Measurements from ENCODE around the gene CACHD1.
"Not testable (repeated sequence)": the region's sequence is repeated elsewhere in the genome, so short reads cannot be mapped to it uniquely, and the experiment has no call there.

CACHD1 gene

DNA sequence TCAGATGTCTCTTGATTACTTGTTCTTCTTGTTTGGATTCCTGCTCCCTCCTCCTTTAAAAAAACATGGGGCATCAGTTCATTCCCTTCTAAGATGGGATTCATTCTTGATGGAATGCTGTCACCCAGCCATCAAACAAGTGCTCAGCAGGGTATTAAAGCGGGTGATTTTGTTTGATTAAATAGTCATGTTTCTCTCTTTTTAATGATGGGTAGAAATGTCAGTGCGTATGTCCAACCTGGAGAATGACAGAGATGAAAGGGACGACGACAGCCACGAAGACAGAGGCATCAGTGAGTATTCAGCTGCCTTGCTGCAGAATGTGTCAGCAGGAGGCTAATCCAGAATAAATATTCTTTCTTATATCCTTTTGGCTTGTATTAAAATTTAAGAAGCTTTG lies 211.1 kb downstream of the CACHD1 start:
- DNase-seq (ENCODE audit: extremely low spot score, insufficient read length, low read depth) = no peak
- no peak for FAIRE-seq

DNA sequence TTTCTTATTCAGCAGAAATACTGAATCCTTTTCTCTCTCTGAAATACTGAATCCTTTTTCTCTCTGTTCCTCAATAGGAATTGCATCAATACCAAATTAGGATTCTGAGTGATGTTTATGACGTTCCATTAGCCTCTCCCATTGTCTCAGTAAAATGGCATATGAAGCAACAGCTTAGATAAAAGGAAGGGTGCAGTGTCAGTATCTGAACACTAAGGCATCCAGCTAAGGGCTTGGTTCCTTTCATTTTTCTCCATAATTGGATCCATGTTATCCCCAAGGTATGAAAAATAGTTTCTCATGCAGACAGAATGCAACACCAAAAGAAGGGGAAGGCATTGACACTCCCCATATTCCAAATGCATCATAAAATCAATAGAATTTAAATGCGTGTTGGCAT lies 213.5 kb downstream of the CACHD1 start:
- DNase-seq (ENCODE audit: extremely low spot score, insufficient read length, low read depth) (no peak), FAIRE-seq (no peak)

DNA sequence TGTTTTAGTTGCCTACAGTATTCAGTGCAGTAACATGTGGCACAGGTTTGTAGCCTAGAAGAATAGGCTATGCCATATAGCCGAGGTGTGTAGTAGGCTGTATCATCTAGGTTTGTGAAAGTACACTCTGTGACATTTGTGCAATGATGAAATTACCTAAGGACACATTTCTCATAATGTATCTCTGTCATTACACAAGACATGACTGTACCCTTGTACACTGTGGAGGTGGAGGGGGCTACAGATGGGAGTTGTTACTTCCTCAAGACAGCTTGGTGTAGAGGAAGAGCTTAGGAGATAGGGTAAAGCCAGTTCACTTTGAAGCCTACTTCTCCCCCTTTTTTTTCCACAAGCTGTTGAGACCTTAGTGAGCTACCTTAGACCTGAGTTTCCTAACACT lies 215.3 kb downstream of the CACHD1 start:
- FAIRE-seq (no peak), DNase-seq (ENCODE audit: extremely low spot score, insufficient read length, low read depth) (no peak)

DNA sequence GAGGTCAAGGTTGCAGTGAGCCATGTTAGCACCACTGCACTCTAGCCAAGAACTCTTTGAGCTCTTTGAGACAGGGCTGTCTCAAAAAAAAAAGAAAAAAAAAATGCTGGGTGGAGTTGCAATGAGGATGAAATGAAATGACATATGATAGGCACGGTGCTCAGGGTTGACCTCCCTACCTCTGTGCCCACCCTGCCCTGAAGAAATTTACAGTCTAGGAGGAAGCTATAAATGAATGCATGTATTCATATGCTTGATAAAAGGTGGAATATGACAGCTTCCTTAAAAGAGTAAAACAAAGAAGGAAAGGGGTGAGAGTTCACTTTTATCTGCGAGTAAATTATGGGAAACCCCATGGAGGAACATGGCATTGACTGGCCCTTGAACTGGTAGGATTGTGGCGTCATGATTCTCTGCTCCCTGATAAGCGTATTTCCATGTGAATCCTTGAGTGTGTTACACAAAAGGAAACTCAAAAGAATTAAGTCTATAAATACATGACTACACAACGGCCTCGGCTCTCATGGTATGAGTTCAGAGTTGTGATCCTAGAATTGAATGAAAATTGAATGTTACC lies 215.9 kb downstream of the CACHD1 start:
- FAIRE-seq (no peak), DNase-seq (ENCODE audit: extremely low spot score, insufficient read length, low read depth) (no peak)

DNA sequence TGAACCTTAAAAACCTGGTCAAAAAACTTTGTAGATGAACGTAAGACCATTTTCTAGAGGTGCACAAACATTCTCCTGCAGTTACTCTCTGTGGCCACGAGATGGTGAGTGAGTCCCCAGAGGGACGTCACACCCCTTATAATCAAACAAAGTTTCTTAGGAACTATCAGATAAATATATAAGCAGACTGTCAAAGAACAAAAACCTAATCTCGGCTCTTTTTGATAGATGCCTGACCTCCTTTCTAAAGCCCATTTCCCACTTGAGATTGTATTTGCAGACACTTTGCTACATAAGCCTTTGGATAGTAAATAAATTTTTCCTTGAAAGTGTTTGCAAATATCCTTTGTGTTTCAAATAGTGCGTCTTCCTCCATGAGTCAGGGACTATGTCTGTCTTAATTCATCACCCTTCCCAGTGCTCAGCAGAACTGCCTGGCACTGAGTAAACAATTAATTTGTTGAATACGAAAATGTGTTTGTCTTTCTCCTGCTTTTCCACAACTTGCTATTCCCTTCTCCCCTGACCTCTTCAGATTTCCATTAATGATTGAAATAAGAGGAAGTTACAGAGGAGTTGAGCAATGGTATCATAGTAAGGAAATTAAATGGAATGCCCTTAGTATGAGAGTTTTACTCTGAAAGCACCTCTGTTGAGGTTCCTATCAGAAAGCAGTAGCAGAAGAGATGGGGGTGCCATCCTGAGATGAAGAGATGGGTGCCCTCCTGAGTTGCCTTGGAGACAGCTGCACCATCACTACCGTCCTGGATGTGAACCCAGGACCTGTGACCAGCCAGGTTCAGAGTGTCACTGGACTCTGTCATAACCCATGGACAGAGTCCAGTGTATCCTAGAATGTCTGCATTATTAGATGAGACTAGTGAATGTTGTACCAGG lies 217.1 kb downstream of the CACHD1 start:
- FAIRE-seq (peak; percentile 78), DNase-seq (ENCODE audit: extremely low spot score, insufficient read length, low read depth) (peak; percentile 22)

DNA sequence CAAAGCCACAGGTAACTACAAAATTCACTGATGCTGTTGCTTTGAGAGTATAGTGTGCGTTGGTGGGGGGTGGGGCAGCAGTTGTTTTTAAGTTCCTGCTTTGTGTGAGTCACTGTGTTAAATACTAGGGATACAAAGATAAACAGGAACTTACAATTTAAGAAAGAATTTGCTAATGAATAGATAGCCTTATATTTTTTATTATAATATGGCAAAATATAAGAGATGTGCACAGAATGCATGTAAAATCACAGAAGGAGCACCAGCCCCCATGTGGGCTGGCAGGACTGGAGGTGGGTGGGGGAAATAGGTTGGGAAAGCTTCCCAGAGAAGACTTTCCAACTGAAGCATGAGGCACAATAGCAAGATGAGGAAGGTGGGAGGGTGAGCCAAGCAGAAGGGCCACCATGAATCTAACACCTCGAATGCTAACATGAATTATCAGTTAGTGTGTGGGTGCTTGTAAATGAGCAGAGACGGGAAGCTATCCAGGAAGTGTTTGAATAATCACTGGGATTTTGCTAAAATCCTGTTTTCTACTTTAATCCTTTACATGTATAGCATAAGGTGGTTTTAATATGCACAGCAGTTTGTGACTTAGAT lies 217.9 kb downstream of the CACHD1 start:
- no peak for DNase-seq (ENCODE audit: extremely low spot score, insufficient read length, low read depth)
- FAIRE-seq = no peak

DNA sequence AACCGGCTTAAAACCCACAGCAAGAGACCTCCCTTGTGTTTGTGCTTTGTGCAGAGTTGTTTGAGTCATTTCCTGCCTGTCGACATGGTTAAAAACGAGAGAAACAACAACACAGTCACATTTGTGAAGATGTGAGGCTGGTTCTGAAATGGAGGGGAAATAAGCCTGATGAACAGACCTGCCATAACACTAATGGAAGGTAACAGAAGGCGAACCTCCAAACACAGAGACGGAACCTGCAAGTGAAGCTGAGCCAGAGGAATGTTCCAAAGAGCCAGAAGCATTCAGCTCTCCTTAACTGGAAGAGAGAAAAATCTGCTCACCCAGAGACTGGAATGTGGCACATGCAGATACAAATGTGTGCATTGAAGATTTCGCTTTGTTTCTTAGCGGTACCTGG lies 221.7 kb downstream of the CACHD1 start:
- no peak for FAIRE-seq
- no peak for DNase-seq (ENCODE audit: extremely low spot score, insufficient read length, low read depth)

DNA sequence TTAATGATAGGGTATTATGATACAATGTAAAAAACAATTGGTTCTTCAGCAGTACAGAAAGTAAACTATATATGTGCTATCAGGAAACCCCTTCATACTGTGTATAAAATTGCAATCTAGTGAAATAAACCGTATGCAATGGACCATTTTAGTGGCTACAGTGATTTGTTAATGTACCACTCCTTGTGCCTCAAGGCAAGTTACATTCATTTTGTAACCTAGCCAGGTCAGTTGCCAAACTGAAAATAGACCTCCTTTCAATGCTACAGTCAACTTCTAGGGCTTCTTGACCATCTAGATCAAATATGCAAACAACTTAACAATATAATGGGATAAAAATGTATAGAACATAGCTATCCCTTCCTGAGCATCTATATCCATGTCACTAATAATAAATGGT lies 223.0 kb downstream of the CACHD1 start:
- no peak for FAIRE-seq
- DNase-seq (ENCODE audit: extremely low spot score, insufficient read length, low read depth) = no peak

DNA sequence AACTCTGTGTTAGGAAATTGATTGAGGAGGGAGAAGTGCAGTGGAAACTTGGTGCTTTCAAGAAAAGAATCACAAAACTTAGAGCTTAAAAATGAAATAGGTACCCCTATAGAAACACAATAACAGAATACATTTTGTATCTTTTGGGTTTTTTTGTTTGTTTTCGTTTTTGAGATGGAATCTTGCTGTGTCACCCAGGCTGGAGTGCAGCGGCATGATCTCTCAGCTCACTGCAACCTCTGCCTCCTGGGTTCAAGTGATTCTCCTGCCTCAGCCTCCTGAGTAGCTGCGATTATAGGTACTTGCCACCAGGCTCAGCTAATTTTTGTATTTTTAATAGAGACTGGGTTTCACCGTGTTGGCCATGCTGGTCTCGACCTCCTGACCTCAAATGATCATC lies 223.5 kb downstream of the CACHD1 start:
- DNase-seq (ENCODE audit: extremely low spot score, insufficient read length, low read depth) (no peak), FAIRE-seq (no peak)

DNA sequence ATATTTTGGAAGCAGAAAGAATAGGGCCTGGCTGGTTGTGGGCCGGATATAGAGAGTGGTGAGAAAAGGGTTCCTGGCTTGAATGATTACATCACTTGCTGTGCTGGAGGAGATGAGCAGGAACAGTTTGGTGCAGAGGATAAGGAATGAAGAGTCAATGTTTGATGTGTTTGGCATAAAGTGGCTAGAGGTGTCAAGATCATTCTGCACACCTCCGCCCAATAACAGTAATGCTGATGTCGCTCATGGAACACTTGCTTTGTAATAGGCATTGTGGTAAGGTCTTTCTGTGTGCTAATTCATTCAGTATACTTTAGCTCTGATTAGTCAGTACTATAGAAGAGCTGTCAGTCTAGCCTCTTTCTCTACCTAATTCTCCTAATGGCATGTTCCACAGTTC lies 226.9 kb downstream of the CACHD1 start:
- FAIRE-seq = no peak
- no peak for DNase-seq (ENCODE audit: extremely low spot score, insufficient read length, low read depth)

DNA sequence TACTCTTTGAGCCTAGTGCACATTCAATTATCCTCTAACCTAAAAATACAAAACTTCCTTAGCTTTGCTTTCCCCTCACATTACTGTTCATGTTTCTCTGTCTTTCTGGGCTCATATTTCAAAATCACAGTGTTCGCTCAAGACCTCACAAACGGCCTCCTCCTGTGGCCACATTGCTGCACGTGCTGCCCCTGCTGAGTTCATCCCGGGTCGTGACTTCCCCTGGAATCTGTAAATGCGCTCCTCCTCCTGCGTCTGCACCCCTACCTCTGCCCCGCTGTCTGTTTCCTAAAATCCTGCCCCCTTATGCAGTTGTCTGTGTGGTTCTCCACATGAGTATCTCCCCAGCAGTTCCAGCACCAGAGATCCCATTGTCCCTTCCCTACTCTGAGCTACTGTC lies 229.4 kb downstream of the CACHD1 start:
- no peak for DNase-seq (ENCODE audit: extremely low spot score, insufficient read length, low read depth)
- no peak for FAIRE-seq

DNA sequence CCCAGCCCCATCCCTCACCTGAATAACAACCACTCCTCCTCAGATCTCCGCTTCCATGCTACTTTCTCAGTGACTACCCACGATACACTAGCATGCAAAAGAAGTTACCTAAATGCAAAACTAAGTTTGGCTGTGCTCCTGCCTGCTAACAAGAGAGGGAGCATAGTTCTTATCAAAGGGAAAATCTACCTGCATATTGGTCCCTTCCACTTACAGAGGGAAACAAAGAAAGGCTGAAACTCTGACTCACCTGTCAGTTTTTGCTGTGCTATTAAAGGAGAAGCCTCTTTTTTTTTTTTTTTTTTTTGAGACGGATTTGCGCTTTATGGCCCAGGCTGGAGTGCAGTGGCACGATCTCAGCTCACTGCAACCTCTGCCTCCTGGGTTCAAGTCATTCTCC lies 231.1 kb downstream of the CACHD1 start:
- FAIRE-seq = no peak
- no peak for DNase-seq (ENCODE audit: extremely low spot score, insufficient read length, low read depth)

DNA sequence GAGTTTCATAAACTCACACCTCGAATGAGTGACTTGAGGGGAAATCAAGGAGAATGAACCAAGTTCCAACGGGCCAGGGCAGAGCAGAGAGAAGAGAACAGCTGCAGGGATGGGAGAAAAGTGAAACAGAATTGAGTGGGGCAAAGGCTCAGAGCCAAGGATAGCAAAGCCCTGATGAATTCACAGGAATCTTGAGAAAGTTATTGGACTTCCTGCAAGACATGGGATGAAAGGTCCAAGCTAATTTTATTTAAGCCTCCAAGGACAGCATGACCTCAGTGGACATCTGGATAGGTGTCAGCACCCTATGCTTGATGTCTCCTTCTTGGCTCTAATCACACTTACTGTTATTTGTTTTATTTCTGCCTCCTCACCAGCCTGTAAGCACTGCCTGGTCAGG lies 232.0 kb downstream of the CACHD1 start:
- FAIRE-seq (no peak), DNase-seq (ENCODE audit: extremely low spot score, insufficient read length, low read depth) (no peak)

DNA sequence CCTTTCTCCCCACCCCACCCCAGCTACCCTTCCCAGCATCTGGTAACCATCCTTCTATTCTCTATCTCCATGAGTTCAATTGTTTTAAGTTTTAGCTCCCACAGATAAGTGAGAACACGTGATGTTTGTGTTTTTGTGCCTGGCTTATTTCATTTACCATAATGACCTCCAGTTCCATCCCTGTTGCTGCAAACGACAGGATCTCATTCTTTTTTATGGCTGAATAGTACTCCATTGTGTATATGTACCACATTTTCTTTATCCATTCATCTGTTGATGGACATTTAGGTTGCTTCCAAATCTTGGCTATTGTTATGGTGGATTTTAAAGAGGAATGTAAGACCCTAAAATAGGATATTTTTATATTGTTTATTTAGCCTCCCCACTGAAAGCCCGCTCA lies 232.7 kb downstream of the CACHD1 start:
- DNase-seq (ENCODE audit: extremely low spot score, insufficient read length, low read depth); FAIRE-seq: not testable (repeated sequence)

DNA sequence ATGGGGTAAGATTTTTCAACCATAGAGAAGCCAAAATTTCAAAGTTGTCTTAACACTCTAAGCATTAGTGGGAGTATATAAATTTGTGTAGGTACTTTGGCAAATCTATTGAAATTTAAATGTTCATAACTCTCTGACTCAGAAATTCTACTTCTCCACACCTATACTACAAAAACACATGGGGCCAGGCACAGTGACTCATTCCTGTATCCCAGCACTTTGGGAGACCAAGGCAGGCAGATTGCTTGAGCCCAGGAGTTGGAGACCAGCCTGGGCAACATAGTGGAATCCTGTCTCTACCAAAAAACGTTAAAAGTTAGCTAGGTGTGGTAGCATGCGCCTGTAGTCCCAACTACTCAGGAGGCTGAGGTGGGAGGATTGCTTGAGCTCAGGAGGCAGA lies 233.7 kb downstream of the CACHD1 start:
- DNase-seq (ENCODE audit: extremely low spot score, insufficient read length, low read depth) = no peak
- no peak for FAIRE-seq

DNA sequence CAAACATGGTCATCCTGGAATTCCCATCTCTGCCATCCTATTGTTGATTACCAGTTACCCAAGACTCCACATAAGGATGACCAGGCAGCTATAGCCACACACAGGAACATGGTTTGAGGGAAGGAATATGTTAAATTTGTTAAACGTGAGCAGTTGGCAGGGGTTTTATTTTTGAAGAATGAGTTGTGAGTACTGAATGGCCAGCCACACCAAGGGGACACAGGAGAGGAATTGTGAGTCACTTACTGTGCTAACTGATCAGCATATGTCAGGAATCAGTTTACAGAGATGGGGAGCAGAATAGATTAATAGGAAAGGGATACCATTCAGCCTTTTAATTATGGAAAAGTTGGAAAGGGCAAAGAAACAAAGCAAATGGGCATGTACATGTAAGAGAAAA lies 235.7 kb downstream of the CACHD1 start:
- no peak for FAIRE-seq

DNA sequence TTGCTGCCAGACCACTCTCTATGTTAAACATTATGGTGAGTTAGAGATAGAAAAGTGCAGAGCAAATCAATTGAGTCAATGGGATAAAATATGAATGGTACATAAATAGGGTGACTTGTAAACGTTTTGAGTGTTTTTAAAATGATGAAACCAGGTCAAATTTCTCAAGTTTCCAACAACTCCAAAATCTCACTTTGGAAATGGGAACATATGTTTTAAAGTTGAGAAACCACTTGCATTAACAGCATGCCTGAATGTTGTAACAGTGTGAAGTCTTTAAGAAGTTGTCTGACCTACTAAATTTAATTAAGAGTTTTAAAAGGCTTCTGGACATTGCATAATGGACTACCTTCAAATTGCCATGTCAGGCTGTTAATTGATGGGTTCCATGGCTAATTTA lies 241.3 kb downstream of the CACHD1 start:
- no peak for DNase-seq (ENCODE audit: extremely low spot score, insufficient read length, low read depth)
- no peak for FAIRE-seq

More for the DNA sequence above, 235.7 kb downstream of the CACHD1 start:
- DNase-seq (ENCODE audit: extremely low spot score, insufficient read length, low read depth) = no peak

DNA sequence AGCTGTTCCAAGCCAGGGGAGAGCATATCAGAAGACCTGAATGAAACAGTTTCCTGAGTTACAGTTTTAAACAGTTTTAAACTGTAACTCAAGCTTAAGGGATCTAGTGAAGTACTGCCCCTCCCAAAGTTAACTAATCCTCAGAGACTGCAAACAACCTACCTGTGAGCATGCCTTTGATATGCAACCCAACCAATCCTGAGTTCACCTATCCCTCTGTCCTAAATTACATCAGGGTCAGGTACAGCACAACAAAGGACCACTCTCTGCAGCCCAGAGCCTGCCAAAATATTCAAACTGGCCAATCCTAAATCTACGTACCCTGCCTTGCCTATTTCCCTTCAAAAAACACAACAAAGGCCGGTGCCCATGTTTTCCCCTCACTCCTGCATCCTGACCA lies 242.1 kb downstream of the CACHD1 start:
- FAIRE-seq = no peak

DNA sequence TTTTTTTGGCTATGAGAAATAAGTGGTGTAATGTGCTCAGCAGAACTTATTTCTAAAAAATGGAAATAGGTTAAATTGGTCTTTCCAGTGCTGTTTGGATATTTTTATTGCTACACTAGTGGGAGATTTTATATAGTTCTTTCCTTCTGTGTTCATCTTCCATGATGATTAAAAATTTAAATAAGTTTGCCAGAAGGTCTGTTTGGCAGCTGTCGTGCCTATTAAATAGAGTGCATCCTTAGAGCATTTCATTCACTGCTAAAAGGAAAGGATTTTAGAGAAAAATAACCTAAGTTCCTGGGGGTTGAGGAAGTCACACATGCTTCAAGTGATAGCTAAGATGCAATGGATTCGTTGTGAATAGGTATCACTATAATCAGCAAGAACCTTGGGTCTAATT lies 245.3 kb downstream of the CACHD1 start:
- DNase-seq (ENCODE audit: extremely low spot score, insufficient read length, low read depth) (no peak), FAIRE-seq (no peak)

More for the DNA sequence above, 242.1 kb downstream of the CACHD1 start:
- DNase-seq (ENCODE audit: extremely low spot score, insufficient read length, low read depth) = no peak

DNA sequence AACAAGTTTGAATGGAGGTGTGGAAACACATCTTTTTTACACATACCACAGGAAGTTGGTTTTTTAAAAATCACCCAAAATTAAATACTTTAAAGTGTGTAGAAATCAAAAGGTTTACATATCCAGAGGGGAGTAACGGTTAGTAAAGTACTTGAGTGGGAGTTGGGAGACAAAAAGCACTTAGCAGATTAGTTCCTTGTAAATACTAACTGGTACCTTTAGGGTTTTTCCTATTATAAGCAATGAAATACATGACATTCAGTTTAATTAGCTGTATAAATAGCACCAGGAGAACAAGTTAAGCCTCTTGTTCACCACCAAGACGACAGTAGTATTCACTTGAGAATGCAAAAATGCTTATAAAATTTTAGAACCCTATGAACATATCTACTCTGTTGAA lies 251.2 kb downstream of the CACHD1 start:
- FAIRE-seq = no peak
- no peak for DNase-seq (ENCODE audit: extremely low spot score, insufficient read length, low read depth)

DNA sequence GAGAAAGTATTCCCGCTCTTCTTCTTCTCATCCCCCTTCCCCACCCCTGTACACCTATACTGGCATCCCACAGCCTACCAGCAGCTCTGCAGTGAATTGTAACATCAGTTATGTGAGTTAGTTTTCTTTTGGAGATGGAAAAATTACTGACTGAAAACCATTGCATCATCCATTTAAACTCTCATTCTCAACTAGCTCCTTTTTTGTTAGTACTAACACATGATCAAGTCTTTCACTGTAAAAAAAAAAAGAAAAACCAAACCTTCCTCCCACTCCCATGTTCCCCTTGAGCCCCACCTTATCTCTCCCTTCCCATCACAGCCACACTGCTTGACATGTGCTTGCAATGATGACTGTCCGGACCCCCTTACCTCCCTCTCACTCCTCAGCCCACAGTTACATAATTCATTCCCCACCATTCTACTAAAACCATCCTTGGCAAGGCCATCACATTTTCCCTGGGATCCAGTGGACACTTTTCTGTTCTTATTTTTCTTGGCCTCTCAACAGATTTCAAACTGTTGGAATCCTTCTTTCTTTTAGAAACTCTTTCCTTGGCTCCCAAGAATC lies 251.7 kb downstream of the CACHD1 start:
- DNase-seq (ENCODE audit: extremely low spot score, insufficient read length, low read depth) (no peak), FAIRE-seq (no peak)
